GM12878 (cell line): ENCODE measurements around the gene SHQ1. TPM values are rescaled to one million over a fixed set of nuclear protein-coding genes. Genes with fewer than 3 reads are reported as not detected.

Experiments
- ATAC-seq: fragments of 200-7000 bp; cut with Tn5 transposase; 3 replicates; pipeline ENCODE4 v1.9.1; 2020; ENCODE audit warnings: mild to moderate bottlenecking, moderate library complexity
- BruUV-seq: library from RNA; stranded (reverse); fragments of 400-500 nt; replicated peaks from 2 replicates; lab custom pipeline; 2021; lab: Mats Ljungman, UMichigan
- CTCF ChIA-PET: fragments of 300-600 bp; sonication (Branson Sonifier 250); formaldehyde crosslinking; extraction: SDS; loops from one replicate; lab custom pipeline; 2021; ENCODE audit warnings: inconsistent platforms; lab: Yijun Ruan, JAX
- POLR2A ChIA-PET: fragments of 350-600 bp; formaldehyde crosslinking; extraction: SDS; loops from one replicate; lab custom pipeline; 2021; ENCODE audit warnings: inconsistent platforms; lab: Charles Lee
- RAD21 ChIA-PET: fragments of 300-600 bp; sonication (Branson Sonifier 250); formaldehyde crosslinking; loops from one replicate; lab custom pipeline; 2023; ENCODE audit warnings: antibody characterized with exemption; ENCODE audit not compliant: unreplicated experiment; lab: Charles Lee
- SMC1A ChIA-PET: fragments of 300-600 bp; sonication (Branson Sonifier 250); formaldehyde crosslinking; loops from one replicate; lab custom pipeline; 2023; ENCODE audit not compliant: unreplicated experiment, uncharacterized antibody; lab: Charles Lee
- DNase-seq: peaks from one replicate; pipeline ENCODE4 v3.0.0-alpha.2; 2011; ENCODE audit warnings: low read depth, low spot score
- FAIRE-seq: peaks from 3 replicates; lab custom pipeline; 2011; peaks lifted over from hg19 to GRCh38; lab: Jason Lieb, UNC
- H2AFZ ChIP-seq: 2 replicates; pipeline ENCODE4 v1.6.0; 2011; ENCODE audit warnings: low read depth, low read length, control low read depth; ENCODE audit not compliant: control insufficient read depth
- H3K27ac ChIP-seq: 2 replicates; pipeline ENCODE4 v1.5.1; 2011; ENCODE audit warnings: control low read depth; ENCODE audit not compliant: control insufficient read depth, insufficient read depth
- H3K27me3 ChIP-seq, 2 experiments: replicated peaks in 1 of 2; 2 replicates each; pipeline versions ENCODE4 v1.6.0 to v1.6.1; 2011; ENCODE audit warnings: low read length in 1 of 2; ENCODE audit not compliant: control insufficient read depth in 2 of 2, insufficient read depth in 2 of 2
- H3K36me3 ChIP-seq, 2 experiments: 2 replicates each; pipeline ENCODE4 v1.5.1; 2011; ENCODE audit warnings: low read length in 1 of 2; ENCODE audit not compliant: control insufficient read depth in 2 of 2, insufficient read depth in 2 of 2
- H3K4me1 ChIP-seq: 2 replicates; pipeline ENCODE4 v1.6.1; 2011; ENCODE audit warnings: mild to moderate bottlenecking, low read length, moderate library complexity, mixed read lengths; ENCODE audit not compliant: control insufficient read depth, insufficient read depth
- H3K4me2 ChIP-seq: 2 replicates; pipeline ENCODE4 v1.6.0; 2011; ENCODE audit warnings: control low read depth; ENCODE audit not compliant: control insufficient read depth, insufficient read depth
- H3K4me3 ChIP-seq: fragments of 200-600 bp; sonication (generic); 2 replicates; pipeline ENCODE4 v1.5.1; 2016
- H3K79me2 ChIP-seq: 2 replicates; pipeline ENCODE4 v1.6.0; 2011; ENCODE audit warnings: low read length; ENCODE audit not compliant: control insufficient read depth, insufficient read depth
- H3K9ac ChIP-seq: 2 replicates; pipeline ENCODE4 v1.8.0; 2011; ENCODE audit warnings: low read length, control low read depth, mixed read lengths; ENCODE audit not compliant: control insufficient read depth, insufficient read depth
- H3K9me3 ChIP-seq: replicated peaks from 3 replicates; pipeline ENCODE4 v1.5.1; 2011; ENCODE audit warnings: mild to moderate bottlenecking, low read length; ENCODE audit not compliant: control insufficient read depth, insufficient read depth
- H4K20me1 ChIP-seq: 2 replicates; pipeline ENCODE4 v1.6.0; 2011; ENCODE audit not compliant: control insufficient read depth, insufficient read depth
- CBX5 ChIP-seq: sonication (generic); IDR thresholded peaks from 2 replicates; pipeline ENCODE4 v1.6.1; 2016; ENCODE audit warnings: low read depth, moderate library complexity, mild to moderate bottlenecking, inconsistent platforms
- E4F1 ChIP-seq: fragments of 450-650 bp; IDR thresholded peaks from 2 replicates; pipeline ENCODE4 v1.6.1; 2018; ENCODE audit warnings: borderline replicate concordance, mild to moderate bottlenecking; ENCODE audit not compliant: partially characterized antibody
- EGR1 ChIP-seq, 2 experiments: IDR thresholded peaks; 1 replicate in 1 of 2; 2 replicates in 1 of 2; pipeline ENCODE4 v1.6.1; 2011 to 2012; ENCODE audit warnings: low read depth in 2 of 2, low read length in 2 of 2, borderline replicate concordance in 1 of 2, mild to moderate bottlenecking in 1 of 2, moderate library complexity in 1 of 2
- ELK1 ChIP-seq: IDR thresholded peaks from 2 replicates; pipeline ENCODE4 v1.6.1; 2012; ENCODE audit warnings: low read depth, low read length, improper control_type of control experiment
- FOS ChIP-seq: IDR thresholded peaks from 3 replicates; pipeline ENCODE4 v1.6.1; 2011; ENCODE audit warnings: borderline replicate concordance; ENCODE audit not compliant: insufficient read length; ENCODE audit errors: extremely low read depth
- RUNX3 ChIP-seq: IDR thresholded peaks from 2 replicates; pipeline ENCODE4 v1.6.1; 2012; ENCODE audit warnings: low read length, inconsistent platforms
- SIN3A ChIP-seq: IDR thresholded peaks from 2 replicates; pipeline ENCODE4 v1.6.1; 2012; ENCODE audit warnings: low read depth, low read length, improper control_type of control experiment
- ZBTB33 ChIP-seq: fragments of 450-650 bp; IDR thresholded peaks from 2 replicates; pipeline ENCODE4 v1.6.1; 2017; ENCODE audit warnings: mild to moderate bottlenecking
- WGBS: methylation state at CpG from one replicate; pipeline ENCODE4 v1.1.6; 2016; ENCODE audit warnings: low lambda C conversion rate; ENCODE audit not compliant: insufficient replicate concordance, insufficient coverage; ENCODE audit errors: missing lambda C conversion rate; 5-methylcytosine and 5-hydroxymethylcytosine counted together
- in situ Hi-C: fragments of 300-500 bp; cut with MboI; formaldehyde crosslinking; loops from 9 replicates; pipeline ENCODE4 v1.14.3; 2018; ENCODE audit warnings: mixed read lengths
- intact Hi-C: fragments of 100-400 bp; cut with micrococcal nuclease; formaldehyde crosslinking; loops from one replicate; pipeline ENCODE4 v1.14.2; 2022; ENCODE audit not compliant: unreplicated experiment
- polyA plus RNA-seq, 11 experiments: library from polyadenylated mRNA; depleted of rRNA in 4 of 11; unstranded in 6 of 11; stranded (reverse) in 5 of 11; fragments of >200 nt; fragmentation: Nextera tagmentation in 4 of 11; fragmentation: Illumina TruSeq in 1 of 11; extraction: Ambion mirVana in 4 of 11; extraction: Trizol in 1 of 11; gene quantifications; 1 replicate in 1 of 11; 2 replicates in 10 of 11; pipeline versions ENCODE4 v1.2.1 to v1.2.3, GENCODE V29; 2011 to 2016; ENCODE audit warnings: inconsistent platforms in 2 of 11, missing spikeins in 2 of 11, low read depth in 1 of 11
- total RNA-seq, 4 experiments: library from RNA; depleted of rRNA in 3 of 4; stranded (reverse); fragments of >200 nt in 3 of 4; fragmentation: Illumina TruSeq in 1 of 4; extraction: Trizol in 1 of 4; gene quantifications; 2 replicates each; pipeline versions ENCODE4 v1.2.1 to v1.2.3, GENCODE V29; 2013 to 2021
- TF ChIP-seq, protein P1 (sequence below), 3 experiments: IDR thresholded peaks in 2 of 3; conservative IDR thresholded peaks in 1 of 3; 2 replicates each; pipeline ENCODE4 v1.5.1; 2011; ENCODE audit warnings: low read depth in 3 of 3, low read length in 3 of 3, mild to moderate bottlenecking in 3 of 3, control low read depth in 2 of 3, moderate library complexity in 2 of 3, inconsistent platforms in 1 of 3, mixed read lengths in 1 of 3; ENCODE audit not compliant: control insufficient read depth in 2 of 3, insufficient read depth in 1 of 3; ENCODE audit errors: extremely low read depth in 1 of 3

SHQ1 gene
- total and polyA plus RNA-seq, 10 of the 15 experiments (the other 5 are each of a cell fraction or from before 2014, with no cell fraction given): 12.6 to 51.7 (median 24.5) TPM

DNA sequence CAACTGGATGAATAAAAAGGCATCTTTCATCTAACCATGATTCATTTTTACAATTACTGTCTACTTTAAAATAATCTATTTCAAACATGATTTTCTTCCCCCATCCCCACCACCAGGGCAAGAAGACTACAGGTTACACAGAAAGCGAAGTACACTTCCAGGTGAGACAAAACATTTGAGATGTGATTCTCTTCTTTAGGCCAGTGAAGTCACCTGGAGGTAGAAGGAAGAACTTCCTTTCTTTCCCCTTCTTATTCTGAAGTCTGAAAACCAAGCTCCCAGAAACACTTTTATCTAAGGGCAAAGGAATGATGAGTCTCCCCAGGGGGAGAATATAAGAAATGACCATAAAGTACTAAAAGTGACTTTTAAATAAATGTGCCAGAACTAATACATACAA lies 36.7 kb downstream of the SHQ1 start:
- Histone ChIP-seq H3K9ac (no peak overlapping the region), H3K4me3 (no peak overlapping the region), H4K20me1 (no peaks in the 10 kb centered on the region), H3K9me3 (no peaks in the 10 kb centered on the region), H3K27ac (no peak overlapping the region), H3K4me1 (peaks cover 7% of the 10 kb centered on the region; the same call in 1 of the 2 replicates), H3K36me3 (peaks cover 0 to 2% of the 10 kb centered on the region in 2 experiments; a peak in 1 of 4 replicates), H3K27me3 (no peaks in the 10 kb centered on the region), H3K4me2 (no peak overlapping the region)
- ChIA-PET RAD21 (interaction anchor here (1.6 kb wide), 1 partner anchor 40 kb away, joined by 5 read pairs; no protein-coding TSS in a partner anchor), SMC1A (interaction anchor here (1.0 to 3.2 kb wide), 4 partner anchors 9 to 145 kb away, joined by 3 to 15 read pairs (median 3); no protein-coding TSS in a partner anchor), POLR2A (no interaction called here)
- in situ Hi-C loops (no loop called here), intact Hi-C loops (loop anchor here (10.0 kb wide), 1 partner anchor 227 kb away; no protein-coding TSS in a partner anchor)
- 95% methylated on average over 1 of the region's 1 CpG for WGBS
- DNase-seq (no peak), FAIRE-seq (no peak), ATAC-seq (no peak)
- TF ChIP-seq SIN3A: no peak
- no peak for TF ChIP-seq ZBTB33
- no peak for TF ChIP-seq ELK1
- TF ChIP-seq CBX5: no peak
- TF ChIP-seq, protein P1, sequence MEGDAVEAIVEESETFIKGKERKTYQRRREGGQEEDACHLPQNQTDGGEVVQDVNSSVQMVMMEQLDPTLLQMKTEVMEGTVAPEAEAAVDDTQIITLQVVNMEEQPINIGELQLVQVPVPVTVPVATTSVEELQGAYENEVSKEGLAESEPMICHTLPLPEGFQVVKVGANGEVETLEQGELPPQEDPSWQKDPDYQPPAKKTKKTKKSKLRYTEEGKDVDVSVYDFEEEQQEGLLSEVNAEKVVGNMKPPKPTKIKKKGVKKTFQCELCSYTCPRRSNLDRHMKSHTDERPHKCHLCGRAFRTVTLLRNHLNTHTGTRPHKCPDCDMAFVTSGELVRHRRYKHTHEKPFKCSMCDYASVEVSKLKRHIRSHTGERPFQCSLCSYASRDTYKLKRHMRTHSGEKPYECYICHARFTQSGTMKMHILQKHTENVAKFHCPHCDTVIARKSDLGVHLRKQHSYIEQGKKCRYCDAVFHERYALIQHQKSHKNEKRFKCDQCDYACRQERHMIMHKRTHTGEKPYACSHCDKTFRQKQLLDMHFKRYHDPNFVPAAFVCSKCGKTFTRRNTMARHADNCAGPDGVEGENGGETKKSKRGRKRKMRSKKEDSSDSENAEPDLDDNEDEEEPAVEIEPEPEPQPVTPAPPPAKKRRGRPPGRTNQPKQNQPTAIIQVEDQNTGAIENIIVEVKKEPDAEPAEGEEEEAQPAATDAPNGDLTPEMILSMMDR (IDR thresholded peaks at IDR 0.05 in 2 of 3, conservative IDR thresholded peaks at IDR 0.05 in 1 of 3; ENCODE audit: control insufficient read depth in 2 of 3, extremely low read depth in 1 of 3, insufficient read depth in 1 of 3, low read depth in 3 of 3, low read length in 3 of 3): no peak
- TF ChIP-seq RUNX3: no peak
- TF ChIP-seq EGR1 (IDR thresholded peaks at IDR 0.05; ENCODE audit: borderline replicate concordance in 1 of 2, low read depth in 2 of 2, low read length in 2 of 2): no peak
- no peak for TF ChIP-seq E4F1
- TF ChIP-seq FOS: no peak
- TF ChIP-seq, all 136 proteins: peak for 0
- no peaks in the 10 kb centered on the region for H3K79me2 ChIP-seq
- no peak overlapping the region for H2AFZ ChIP-seq
- BruUV-seq: no TSS peak
- CTCF ChIA-PET: interaction anchor here (1.2 to 3.5 kb wide), 4 partner anchors 9 to 146 kb away, joined by 4 to 19 read pairs (median 8); no protein-coding TSS in a partner anchor
